Forelimb muscle (tissue), 1 donor: Measurements from ENCODE around the gene ANKRD33B. TPM values are rescaled to one million over a fixed set of nuclear protein-coding genes. Genes with fewer than 3 reads are reported as not detected.
"Not testable (repeated sequence)": the region's sequence is repeated elsewhere in the genome, so short reads cannot be mapped to it uniquely, and the experiment has no call there.

Experiments
- DNase-seq: peaks from one replicate; pipeline ENCODE4 v3.0.0-alpha.2; 2013; ENCODE audit warnings: low read depth
- polyA plus RNA-seq: library from polyadenylated mRNA; unstranded; fragments of 120-200 nt; gene quantifications from one replicate; pipeline ENCODE4 v1.2.1, GENCODE V29; 2013; ENCODE audit not compliant: insufficient read length

ANKRD33B gene
- polyA plus RNA-seq, 1 donor: 1.8 TPM

GRCh38 chr5:10617103-10617502, 53.2 kb downstream of the ANKRD33B start:
- no peak for DNase-seq

- no peak for DNase-seq
Measured at GRCh38 chr5:10618311-10618710, 54.4 kb downstream of the ANKRD33B start.

GRCh38 chr5:10619649-10620048, 55.8 kb downstream of the ANKRD33B start:
- DNase-seq: no peak

GRCh38 chr5:10620346-10620745, 56.5 kb downstream of the ANKRD33B start:
- no peak for DNase-seq

- DNase-seq: no peak
Measured at GRCh38 chr5:10621832-10622231, 58.0 kb downstream of the ANKRD33B start.

- no peak for DNase-seq
Measured at GRCh38 chr5:10622810-10623209, 58.9 kb downstream of the ANKRD33B start.

- DNase-seq: no peak
Measured at GRCh38 chr5:10623305-10623910, 59.5 kb downstream of the ANKRD33B start.

- DNase-seq: no peak
Measured at GRCh38 chr5:10624206-10624605, 60.3 kb downstream of the ANKRD33B start.

GRCh38 chr5:10624679-10625078, 60.8 kb downstream of the ANKRD33B start:
- DNase-seq: no peak

GRCh38 chr5:10625700-10626472, 62.0 kb downstream of the ANKRD33B start:
- no peak for DNase-seq

- no peak for DNase-seq
Measured at GRCh38 chr5:10626473-10627013, 62.7 kb downstream of the ANKRD33B start.

- no peak for DNase-seq
Measured at GRCh38 chr5:10627160-10627701, 63.4 kb downstream of the ANKRD33B start.

- no peak for DNase-seq
Measured at GRCh38 chr5:10628601-10629000, 64.7 kb downstream of the ANKRD33B start.

GRCh38 chr5:10629682-10630081, 65.8 kb downstream of the ANKRD33B start:
- no peak for DNase-seq

- DNase-seq: no peak
Measured at GRCh38 chr5:10630126-10630525, 66.3 kb downstream of the ANKRD33B start.

GRCh38 chr5:10630744-10631143, 66.9 kb downstream of the ANKRD33B start:
- DNase-seq: not testable (repeated sequence)

- DNase-seq: no peak
Measured at GRCh38 chr5:10631316-10631996, 67.6 kb downstream of the ANKRD33B start.

GRCh38 chr5:10632110-10632761, 68.4 kb downstream of the ANKRD33B start:
- DNase-seq: no peak

GRCh38 chr5:10633271-10634049, 69.6 kb downstream of the ANKRD33B start:
- no peak for DNase-seq

GRCh38 chr5:10634050-10634449, 70.2 kb downstream of the ANKRD33B start:
- no peak for DNase-seq

GRCh38 chr5:10634562-10634961, 70.7 kb downstream of the ANKRD33B start:
- DNase-seq: no peak
